T47D (cell line): ENCODE measurements around the gene SERPINB10.

Experiments
- DNase-seq, 2 experiments: peaks; one replicate each; pipeline versions ENCODE4 v3.0.0 to v3.0.0-alpha.2; 2011 to 2012; ENCODE audit warnings: low read depth in 1 of 2, low spot score in 1 of 2
- JUND ChIP-seq: IDR thresholded peaks from 2 replicates; pipeline ENCODE4 v1.6.1; 2012; ENCODE audit warnings: low read depth
- in situ Hi-C: cut with HindIII; loops from 2 replicates; pipeline ENCODE4 v1.10.0; 2016; ENCODE audit warnings: low sequenced_read_pairs, low pct_unique_long_range_greater_than_20kb

SERPINB10 gene

DNA sequence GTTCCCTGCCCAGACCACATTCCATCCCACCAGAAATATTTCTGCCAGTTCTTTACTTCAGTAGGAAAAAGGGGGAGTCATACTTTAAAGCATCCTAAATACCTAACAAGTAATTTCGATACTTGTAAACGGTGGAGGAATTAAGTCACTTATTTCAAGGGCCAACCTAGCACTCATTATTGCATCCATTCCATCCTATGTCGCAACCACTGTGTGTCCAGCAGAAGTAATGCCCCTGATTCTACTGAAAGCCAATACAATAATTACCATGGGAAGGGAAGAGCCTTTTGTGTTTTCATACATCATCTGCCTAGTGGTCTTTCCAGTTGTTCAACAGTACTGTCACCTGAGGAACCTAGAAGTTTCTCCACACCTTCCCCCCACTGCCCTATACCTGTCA lies 74.6 kb downstream of the SERPINB10 start:
- in situ Hi-C loops = no loop called here
- TF ChIP-seq JUND = no peak
- no peak for DNase-seq
